Left lung (tissue), 10 donors: ENCODE measurements around the gene ATG9A. TPM values are rescaled to one million over a fixed set of nuclear protein-coding genes. Genes with fewer than 3 reads are reported as not detected.

Source experiments
- ATAC-seq: fragments of 200-7000 bp; cut with Tn5 transposase; one replicate; pipeline ENCODE4 v1.9.1; 2020; ENCODE audit warnings: moderate library complexity
- DNase-seq, 4 donors: peaks; one replicate each; pipeline ENCODE4 v3.0.0-alpha.2; 2013 to 2020
- H3K27ac ChIP-seq, 2 donors: fragments of 200-600 bp; sonication (generic) in 1 of 2; one replicate each; pipeline versions ENCODE4 v1.5.0 to v1.8.0; 2020 to 2021
- H3K27me3 ChIP-seq, 2 donors: fragments of 200-600 bp; sonication (generic) in 1 of 2; one replicate each; pipeline versions ENCODE4 v1.5.0 to v1.8.0; 2020 to 2021
- H3K36me3 ChIP-seq, 2 donors: fragments of 200-600 bp; sonication (generic) in 1 of 2; one replicate each; pipeline versions ENCODE4 v1.5.0 to v1.8.0; 2020 to 2021
- H3K4me1 ChIP-seq, 2 donors: fragments of 200-600 bp; one replicate each; pipeline ENCODE4 v1.8.0; 2021
- H3K4me3 ChIP-seq, 2 donors: fragments of 200-600 bp; sonication (generic) in 1 of 2; one replicate each; pipeline versions ENCODE4 v1.5.0 to v1.8.0; 2020 to 2021; ENCODE audit warnings: mild to moderate bottlenecking in 1 of 2
- H3K9me3 ChIP-seq, 2 donors: fragments of 200-600 bp; sonication (generic) in 1 of 2; one replicate each; pipeline versions ENCODE4 v1.5.0 to v1.8.0; 2020 to 2021
- intact Hi-C, 2 donors: fragments of 100-400 bp; cut with DNase I; formaldehyde crosslinking; loops; one replicate each; pipeline versions ENCODE4 v1.11.2 to v1.14.2; 2022
- polyA plus RNA-seq, 6 donors: library from polyadenylated mRNA; unstranded; fragments of 120-200 nt; gene quantifications; one replicate each; pipeline ENCODE4 v1.2.1, GENCODE V29; 2013; ENCODE audit not compliant: insufficient read length in 6 of 6
- total RNA-seq, 2 donors: library from RNA; stranded (reverse); fragmentation: NEBNext Ultra II Directional; extraction: Animal tissue kit (Norgen Biotek cat#: 25700); gene quantifications; one replicate each; pipeline ENCODE4 v1.2.1, GENCODE V29; 2021
- TF ChIP-seq, protein P1 (sequence below), 2 donors: fragments of 200-600 bp; sonication (generic) in 1 of 2; IDR thresholded peaks; one replicate each; pipeline versions ENCODE4 v1.5.0 to v1.8.0; 2021; ENCODE audit warnings: antibody characterized with exemption in 2 of 2
- donor health status: DM: no; HTN: yes; CAD: no.
- donor health status: DM: no; HTN: no; CAD: no.

ATG9A gene
- total and polyA plus RNA-seq, 8 donors: 43.1 to 58.9 (median 48.7) TPM

DNA sequence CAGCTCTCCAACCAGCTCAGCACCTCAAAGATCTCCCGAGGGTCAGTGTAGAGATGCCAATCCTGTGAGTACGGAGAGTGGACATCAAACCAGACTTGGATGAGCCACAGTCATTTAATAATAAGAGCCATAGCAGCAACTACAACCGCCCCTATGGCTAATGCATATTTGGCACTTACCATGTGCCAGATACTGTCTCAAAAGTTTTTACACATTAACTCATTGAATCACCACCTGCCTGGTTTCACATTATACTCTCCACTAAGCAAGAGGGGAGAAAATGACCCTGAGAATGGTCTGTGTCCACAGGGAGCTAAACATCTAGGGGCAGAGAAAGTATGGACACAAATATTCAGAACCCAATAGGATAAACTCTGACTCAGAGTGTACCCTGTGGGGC lies 55.3 kb downstream of the ATG9A start:
- Histone ChIP-seq H3K27ac (no peak overlapping the region), H3K9me3 (no peaks in the 10 kb centered on the region), H3K4me3 (no peak overlapping the region), H3K27me3 (no peaks in the 10 kb centered on the region), H3K4me1 (peaks cover 14 to 41% of the 10 kb centered on the region in 2 donors), H3K36me3 (peaks cover 0 to 41% of the 10 kb centered on the region in 2 donors)
- DNase-seq (no peak), ATAC-seq (no peak)
- TF ChIP-seq, protein P1, sequence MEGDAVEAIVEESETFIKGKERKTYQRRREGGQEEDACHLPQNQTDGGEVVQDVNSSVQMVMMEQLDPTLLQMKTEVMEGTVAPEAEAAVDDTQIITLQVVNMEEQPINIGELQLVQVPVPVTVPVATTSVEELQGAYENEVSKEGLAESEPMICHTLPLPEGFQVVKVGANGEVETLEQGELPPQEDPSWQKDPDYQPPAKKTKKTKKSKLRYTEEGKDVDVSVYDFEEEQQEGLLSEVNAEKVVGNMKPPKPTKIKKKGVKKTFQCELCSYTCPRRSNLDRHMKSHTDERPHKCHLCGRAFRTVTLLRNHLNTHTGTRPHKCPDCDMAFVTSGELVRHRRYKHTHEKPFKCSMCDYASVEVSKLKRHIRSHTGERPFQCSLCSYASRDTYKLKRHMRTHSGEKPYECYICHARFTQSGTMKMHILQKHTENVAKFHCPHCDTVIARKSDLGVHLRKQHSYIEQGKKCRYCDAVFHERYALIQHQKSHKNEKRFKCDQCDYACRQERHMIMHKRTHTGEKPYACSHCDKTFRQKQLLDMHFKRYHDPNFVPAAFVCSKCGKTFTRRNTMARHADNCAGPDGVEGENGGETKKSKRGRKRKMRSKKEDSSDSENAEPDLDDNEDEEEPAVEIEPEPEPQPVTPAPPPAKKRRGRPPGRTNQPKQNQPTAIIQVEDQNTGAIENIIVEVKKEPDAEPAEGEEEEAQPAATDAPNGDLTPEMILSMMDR (IDR thresholded peaks at IDR 0.05): no peak
- intact Hi-C loops: loop anchor here in 1 of 2 donors (5.0 kb wide), 1 partner anchor 123 kb away; no protein-coding TSS in a partner anchor

DNA sequence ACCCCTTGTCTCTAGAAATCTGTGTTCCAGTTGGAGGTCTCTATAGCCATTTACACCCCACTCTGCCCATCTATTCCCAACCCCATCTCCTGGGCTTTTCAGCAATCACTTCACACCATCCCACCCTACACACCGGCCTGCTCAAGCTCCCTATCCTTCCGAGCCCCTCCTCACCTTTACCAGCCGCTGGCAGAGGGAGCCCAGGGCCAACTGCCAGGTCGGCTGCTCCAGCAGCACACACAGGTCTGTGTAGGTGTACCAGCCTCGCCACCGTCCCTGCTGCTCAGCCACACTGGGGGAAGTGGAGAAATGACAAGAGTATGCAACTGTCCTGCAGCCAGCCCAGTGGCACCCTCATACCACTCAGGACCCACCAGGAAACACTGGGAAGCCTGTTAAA lies 56.3 kb downstream of the ATG9A start:
- DNase-seq (no peak), ATAC-seq (no peak)
- H3K27ac ChIP-seq: no peak overlapping the region
- intact Hi-C loops: loop anchor here in 1 of 2 donors (5.0 kb wide), 1 partner anchor 124 kb away; no protein-coding TSS in a partner anchor
- H3K9me3 ChIP-seq: no peaks in the 10 kb centered on the region
- no peaks in the 10 kb centered on the region for H3K27me3 ChIP-seq
- TF ChIP-seq, protein P1 (IDR thresholded peaks at IDR 0.05): no peak
- H3K4me1 ChIP-seq: peaks cover 10 to 35% of the 10 kb centered on the region in 2 donors
- peaks cover 0 to 41% of the 10 kb centered on the region in 2 donors for H3K36me3 ChIP-seq
- no peak overlapping the region for H3K4me3 ChIP-seq

DNA sequence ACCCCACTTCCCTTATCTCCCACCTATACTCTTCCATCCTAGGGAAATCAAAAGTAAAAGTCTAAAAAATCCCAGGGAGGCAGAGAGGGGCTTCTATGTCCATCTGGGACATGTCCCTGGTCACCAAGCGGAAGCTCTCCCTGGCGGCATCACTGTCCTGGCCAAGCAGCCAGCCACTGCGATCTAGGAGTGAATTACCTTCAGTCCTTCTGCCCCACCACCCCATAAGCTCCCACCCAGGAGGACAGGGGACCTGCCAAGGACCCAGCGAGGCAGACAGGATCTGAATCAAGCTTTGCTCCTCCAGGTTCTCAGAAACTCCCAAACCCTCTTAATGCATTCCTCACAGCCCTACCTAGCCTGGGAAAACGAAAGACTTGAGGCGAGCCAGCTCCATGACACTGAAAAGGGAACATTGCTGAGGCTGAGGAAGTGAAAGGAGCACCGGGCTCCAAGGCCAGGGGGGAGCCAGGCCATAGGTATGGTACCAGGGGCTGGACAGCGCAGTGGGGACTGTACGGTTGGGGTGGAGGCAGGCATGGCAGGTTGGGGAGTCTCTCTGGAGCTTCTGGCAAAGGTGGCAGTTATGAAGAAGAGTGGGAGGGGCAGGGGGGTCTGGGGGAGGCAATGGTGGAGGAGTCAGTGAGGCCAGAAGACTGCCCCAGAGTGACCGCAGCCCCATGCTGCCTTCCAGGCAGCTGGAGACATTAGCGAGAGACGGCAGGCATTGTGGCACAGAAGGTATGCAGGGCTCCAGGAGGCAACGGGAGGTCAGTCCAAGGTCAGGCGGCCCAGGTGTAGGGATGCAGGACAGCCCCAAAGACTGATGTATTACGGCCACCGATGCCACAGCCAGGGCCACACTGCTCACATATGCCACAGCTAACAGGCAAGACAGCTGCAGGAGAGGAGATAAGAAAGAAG lies 56.9 kb downstream of the ATG9A start:
- Histone ChIP-seq H3K4me1 (peaks cover 10 to 35% of the 10 kb centered on the region in 2 donors), H3K27ac (no peak overlapping the region), H3K36me3 (peaks cover 0 to 41% of the 10 kb centered on the region in 2 donors), H3K9me3 (no peaks in the 10 kb centered on the region), H3K27me3 (no peaks in the 10 kb centered on the region), H3K4me3 (no peak overlapping the region)
- intact Hi-C loops: loop anchor here in 1 of 2 donors (5.0 kb wide), 1 partner anchor 125 kb away; no protein-coding TSS in a partner anchor
- no peak for DNase-seq
- ATAC-seq: no peak
- TF ChIP-seq, protein P1 (IDR thresholded peaks at IDR 0.05): no peak

DNA sequence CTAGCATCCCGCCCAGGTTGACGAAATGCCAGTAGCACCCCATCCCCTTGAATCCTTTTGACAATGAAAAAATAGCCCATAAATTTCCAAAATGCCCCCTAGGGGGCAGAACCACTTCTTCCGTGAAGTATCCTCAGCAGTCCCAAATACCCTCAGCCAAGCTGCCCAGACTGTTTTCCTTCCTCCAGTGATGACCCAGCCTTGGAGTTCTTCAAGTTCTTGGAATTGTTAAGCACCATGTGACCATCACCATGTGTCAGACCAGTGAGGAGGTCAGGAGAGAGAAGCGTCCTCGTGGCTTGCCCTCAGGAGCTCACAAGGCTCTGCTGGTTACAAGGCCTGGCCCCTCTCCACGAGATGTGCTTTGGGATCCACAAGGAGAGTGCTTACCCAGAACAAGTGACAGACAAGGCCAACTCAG lies 58.2 kb downstream of the ATG9A start:
- Histone ChIP-seq H3K27ac (peak overlapping the region; percentile 10 to 51), H3K4me3 (no peak overlapping the region), H3K36me3 (peaks cover 0 to 41% of the 10 kb centered on the region in 2 donors), H3K4me1 (peaks cover 10 to 31% of the 10 kb centered on the region in 2 donors), H3K27me3 (no peaks in the 10 kb centered on the region), H3K9me3 (no peaks in the 10 kb centered on the region)
- TF ChIP-seq, protein P1 (IDR thresholded peaks at IDR 0.05): peak; percentile 59 to 72
- DNase-seq (peak in 2 of 4 donors; percentile 14 to 37), ATAC-seq (peak; percentile 77)
- intact Hi-C loops: loop anchor here in 1 of 2 donors (5.0 kb wide), 1 partner anchor 126 kb away; no protein-coding TSS in a partner anchor
